ENCODE results near the gene BOLA3.

DNA sequence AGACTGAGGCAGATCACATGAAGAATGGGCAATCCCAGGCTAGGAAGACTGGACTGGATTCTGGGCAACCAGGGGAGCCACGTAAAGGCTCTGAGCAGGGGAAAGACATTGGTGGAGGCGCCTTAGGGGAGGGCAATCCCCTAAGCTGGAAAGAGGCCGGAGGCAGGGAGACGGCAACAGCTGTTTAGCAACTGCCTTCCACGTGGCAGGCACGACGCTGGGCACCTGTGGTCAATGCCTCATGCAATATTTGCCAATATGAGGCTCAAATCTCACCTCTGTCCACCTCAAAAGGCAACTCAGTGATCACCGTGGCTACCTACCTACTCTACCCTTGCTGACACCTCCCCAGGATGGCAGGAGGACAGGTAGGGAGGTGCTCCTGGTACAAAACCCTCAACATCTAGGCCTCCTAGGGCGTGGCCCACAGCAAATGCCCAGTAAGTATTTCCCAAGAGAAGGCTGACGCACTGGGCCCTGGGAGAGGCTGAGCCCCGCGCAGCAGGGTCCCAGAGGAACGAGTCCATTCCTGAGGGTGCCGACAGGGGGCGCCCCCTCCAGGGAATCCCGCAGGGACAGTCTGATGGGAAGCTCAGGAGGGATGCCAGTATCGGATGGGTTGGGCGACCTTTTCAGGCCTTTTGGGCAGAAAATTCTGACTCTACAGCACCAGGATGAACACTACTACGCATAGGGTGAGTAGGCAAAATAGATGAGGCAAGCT lies 8.9 kb downstream of the BOLA3 start:
- no peak for TF ChIP-seq POLR2A (IDR thresholded peaks at IDR 0.05)
- TF ChIP-seq, protein P1, sequence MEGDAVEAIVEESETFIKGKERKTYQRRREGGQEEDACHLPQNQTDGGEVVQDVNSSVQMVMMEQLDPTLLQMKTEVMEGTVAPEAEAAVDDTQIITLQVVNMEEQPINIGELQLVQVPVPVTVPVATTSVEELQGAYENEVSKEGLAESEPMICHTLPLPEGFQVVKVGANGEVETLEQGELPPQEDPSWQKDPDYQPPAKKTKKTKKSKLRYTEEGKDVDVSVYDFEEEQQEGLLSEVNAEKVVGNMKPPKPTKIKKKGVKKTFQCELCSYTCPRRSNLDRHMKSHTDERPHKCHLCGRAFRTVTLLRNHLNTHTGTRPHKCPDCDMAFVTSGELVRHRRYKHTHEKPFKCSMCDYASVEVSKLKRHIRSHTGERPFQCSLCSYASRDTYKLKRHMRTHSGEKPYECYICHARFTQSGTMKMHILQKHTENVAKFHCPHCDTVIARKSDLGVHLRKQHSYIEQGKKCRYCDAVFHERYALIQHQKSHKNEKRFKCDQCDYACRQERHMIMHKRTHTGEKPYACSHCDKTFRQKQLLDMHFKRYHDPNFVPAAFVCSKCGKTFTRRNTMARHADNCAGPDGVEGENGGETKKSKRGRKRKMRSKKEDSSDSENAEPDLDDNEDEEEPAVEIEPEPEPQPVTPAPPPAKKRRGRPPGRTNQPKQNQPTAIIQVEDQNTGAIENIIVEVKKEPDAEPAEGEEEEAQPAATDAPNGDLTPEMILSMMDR (IDR thresholded peaks at IDR 0.05): no peak
